Measurements from ENCODE around the gene INHA.

DNA sequence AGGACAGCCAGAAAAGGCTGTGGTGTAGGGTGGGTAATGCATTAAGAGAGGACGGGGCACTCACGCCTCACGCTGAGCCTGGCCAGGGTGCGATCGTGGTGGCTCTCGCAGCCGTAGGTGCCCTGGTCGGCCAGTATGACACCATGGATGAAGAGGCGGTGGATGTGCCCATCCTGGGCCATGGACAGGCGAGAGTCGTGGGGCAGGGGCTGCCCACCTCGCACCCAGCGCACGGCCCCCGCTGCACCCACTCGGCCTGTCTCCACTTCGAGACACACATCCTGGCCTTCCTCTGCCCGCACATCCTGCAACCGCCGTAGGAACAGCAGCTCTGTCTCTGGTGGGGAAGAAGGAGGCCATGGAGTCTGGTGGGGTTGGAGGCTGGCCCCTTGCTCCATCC, 16.2 kb upstream of the INHA start:
- TF ChIP-seq, protein P1, sequence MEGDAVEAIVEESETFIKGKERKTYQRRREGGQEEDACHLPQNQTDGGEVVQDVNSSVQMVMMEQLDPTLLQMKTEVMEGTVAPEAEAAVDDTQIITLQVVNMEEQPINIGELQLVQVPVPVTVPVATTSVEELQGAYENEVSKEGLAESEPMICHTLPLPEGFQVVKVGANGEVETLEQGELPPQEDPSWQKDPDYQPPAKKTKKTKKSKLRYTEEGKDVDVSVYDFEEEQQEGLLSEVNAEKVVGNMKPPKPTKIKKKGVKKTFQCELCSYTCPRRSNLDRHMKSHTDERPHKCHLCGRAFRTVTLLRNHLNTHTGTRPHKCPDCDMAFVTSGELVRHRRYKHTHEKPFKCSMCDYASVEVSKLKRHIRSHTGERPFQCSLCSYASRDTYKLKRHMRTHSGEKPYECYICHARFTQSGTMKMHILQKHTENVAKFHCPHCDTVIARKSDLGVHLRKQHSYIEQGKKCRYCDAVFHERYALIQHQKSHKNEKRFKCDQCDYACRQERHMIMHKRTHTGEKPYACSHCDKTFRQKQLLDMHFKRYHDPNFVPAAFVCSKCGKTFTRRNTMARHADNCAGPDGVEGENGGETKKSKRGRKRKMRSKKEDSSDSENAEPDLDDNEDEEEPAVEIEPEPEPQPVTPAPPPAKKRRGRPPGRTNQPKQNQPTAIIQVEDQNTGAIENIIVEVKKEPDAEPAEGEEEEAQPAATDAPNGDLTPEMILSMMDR (IDR thresholded peaks at IDR 0.05; ENCODE audit: low read depth, low read length, missing input control) = no peak
- no peak for TF ChIP-seq SP1 (IDR thresholded peaks at IDR 0.05)
- TF ChIP-seq, protein P2, sequence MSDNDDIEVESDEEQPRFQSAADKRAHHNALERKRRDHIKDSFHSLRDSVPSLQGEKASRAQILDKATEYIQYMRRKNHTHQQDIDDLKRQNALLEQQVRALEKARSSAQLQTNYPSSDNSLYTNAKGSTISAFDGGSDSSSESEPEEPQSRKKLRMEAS (IDR thresholded peaks at IDR 0.05) = no peak
- no peak for TF ChIP-seq JUND (IDR thresholded peaks at IDR 0.05)
- TF ChIP-seq, protein P3, sequence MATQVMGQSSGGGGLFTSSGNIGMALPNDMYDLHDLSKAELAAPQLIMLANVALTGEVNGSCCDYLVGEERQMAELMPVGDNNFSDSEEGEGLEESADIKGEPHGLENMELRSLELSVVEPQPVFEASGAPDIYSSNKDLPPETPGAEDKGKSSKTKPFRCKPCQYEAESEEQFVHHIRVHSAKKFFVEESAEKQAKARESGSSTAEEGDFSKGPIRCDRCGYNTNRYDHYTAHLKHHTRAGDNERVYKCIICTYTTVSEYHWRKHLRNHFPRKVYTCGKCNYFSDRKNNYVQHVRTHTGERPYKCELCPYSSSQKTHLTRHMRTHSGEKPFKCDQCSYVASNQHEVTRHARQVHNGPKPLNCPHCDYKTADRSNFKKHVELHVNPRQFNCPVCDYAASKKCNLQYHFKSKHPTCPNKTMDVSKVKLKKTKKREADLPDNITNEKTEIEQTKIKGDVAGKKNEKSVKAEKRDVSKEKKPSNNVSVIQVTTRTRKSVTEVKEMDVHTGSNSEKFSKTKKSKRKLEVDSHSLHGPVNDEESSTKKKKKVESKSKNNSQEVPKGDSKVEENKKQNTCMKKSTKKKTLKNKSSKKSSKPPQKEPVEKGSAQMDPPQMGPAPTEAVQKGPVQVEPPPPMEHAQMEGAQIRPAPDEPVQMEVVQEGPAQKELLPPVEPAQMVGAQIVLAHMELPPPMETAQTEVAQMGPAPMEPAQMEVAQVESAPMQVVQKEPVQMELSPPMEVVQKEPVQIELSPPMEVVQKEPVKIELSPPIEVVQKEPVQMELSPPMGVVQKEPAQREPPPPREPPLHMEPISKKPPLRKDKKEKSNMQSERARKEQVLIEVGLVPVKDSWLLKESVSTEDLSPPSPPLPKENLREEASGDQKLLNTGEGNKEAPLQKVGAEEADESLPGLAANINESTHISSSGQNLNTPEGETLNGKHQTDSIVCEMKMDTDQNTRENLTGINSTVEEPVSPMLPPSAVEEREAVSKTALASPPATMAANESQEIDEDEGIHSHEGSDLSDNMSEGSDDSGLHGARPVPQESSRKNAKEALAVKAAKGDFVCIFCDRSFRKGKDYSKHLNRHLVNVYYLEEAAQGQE (IDR thresholded peaks at IDR 0.05) = no peak
- no peak for TF ChIP-seq GABPA (IDR thresholded peaks at IDR 0.05 in 1 of 2, conservative IDR thresholded peaks at IDR 0.05 in 1 of 2)
- no peak for TF ChIP-seq YY1 (IDR thresholded peaks at IDR 0.05)
- TF ChIP-seq RAD21 (IDR thresholded peaks at IDR 0.05) = no peak
- no peak for TF ChIP-seq FOXA1 (IDR thresholded peaks at IDR 0.05)
- no peak for TF ChIP-seq ATF3 (IDR thresholded peaks at IDR 0.05)
- no peak for TF ChIP-seq TAF1 (conservative IDR thresholded peaks at IDR 0.05)
